Cardiac fibroblast (primary cell): Measurements from ENCODE around the gene CLIC1.
"Not testable (repeated sequence)": the region's sequence is repeated elsewhere in the genome, so short reads cannot be mapped to it uniquely, and the experiment has no call there.

Source experiments
- DNase-seq, 2 donors: peaks; one replicate each; pipeline versions ENCODE4 v3.0.0 to v3.0.0-alpha.2; 2010; ENCODE audit warnings: low read depth in 2 of 2
- H3K4me3 ChIP-seq, 2 donors: replicated peaks in 1 of 2; 1 replicate in 1 of 2; 2 replicates in 1 of 2; pipeline ENCODE4 v1.5.1; 2011; ENCODE audit warnings: low read depth in 2 of 2, low read length in 2 of 2, mild to moderate bottlenecking in 2 of 2, moderate library complexity in 1 of 2
- CTCF ChIP-seq: IDR thresholded peaks from one replicate; pipeline ENCODE4 v1.5.1; 2011; ENCODE audit warnings: low read depth, mild to moderate bottlenecking, low read length, inconsistent platforms

The CLIC1 gene

DNA sequence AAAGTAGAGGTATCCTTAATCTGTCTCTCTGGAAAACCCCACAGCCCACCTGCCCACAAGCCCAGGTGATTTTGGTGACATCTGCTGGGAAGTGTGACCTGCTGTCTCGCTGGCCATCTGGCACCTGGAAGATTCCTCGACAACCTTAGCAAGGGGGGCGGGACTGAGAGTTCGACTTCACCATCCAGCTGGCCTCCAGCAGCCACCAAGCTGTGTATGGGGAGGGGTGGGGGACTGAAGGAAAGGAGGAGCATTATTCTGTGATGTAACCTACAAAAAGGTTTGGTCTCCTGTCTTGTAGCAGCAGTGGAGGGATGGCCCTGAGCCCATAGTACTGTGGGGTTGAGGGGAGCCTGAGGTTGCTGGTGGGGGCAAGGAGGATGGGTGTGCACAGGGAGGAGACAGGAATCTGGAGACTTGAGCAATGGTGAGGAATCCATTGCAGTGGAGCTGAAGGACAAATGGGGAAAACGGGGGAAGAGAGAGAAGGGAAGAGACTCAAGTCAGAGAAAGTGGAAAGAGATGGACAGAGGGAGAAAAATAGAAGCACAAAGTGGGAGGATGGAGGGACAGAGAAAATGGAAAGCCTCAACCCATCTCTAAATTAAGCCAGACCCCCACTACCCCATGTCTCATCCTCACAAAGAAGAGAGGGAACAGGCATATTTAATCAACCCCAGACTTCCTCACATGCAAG, 25.7 kb downstream of the CLIC1 start:
- no peak overlapping the region for H3K4me3 ChIP-seq
- TF ChIP-seq CTCF: no peak
- no peak for DNase-seq

GRCh38 chr6:31709157-31709556, 27.2 kb downstream of the CLIC1 start:
- H3K4me3 ChIP-seq, DNase-seq: not testable (repeated sequence)

DNA sequence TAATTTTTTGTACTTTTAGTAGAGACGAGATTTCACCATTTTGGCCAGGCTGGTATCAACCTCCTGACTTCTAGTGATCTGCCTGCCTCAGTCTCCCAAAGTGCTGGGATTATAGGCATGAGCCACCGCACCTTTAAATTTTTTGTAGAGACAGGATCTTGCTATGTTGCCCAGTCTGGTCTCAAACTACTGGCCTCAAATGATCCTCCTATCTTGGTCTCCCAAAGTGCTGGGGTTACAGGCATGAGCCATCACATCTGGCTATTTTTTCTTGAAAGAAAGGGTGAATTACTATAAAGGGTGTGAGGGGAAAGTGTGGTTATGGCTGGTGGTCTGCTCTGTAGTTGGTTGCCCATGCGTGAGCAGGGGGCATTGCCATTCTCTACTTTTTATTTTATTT, 28.1 kb downstream of the CLIC1 start:
- no peak overlapping the region for H3K4me3 ChIP-seq
- TF ChIP-seq CTCF: no peak
- no peak for DNase-seq

- no peak for TF ChIP-seq CTCF
- no peak for DNase-seq
- H3K4me3 ChIP-seq: no peak overlapping the region
Measured at GRCh38 chr6:31707701-31708100, 28.6 kb downstream of the CLIC1 start.

DNA sequence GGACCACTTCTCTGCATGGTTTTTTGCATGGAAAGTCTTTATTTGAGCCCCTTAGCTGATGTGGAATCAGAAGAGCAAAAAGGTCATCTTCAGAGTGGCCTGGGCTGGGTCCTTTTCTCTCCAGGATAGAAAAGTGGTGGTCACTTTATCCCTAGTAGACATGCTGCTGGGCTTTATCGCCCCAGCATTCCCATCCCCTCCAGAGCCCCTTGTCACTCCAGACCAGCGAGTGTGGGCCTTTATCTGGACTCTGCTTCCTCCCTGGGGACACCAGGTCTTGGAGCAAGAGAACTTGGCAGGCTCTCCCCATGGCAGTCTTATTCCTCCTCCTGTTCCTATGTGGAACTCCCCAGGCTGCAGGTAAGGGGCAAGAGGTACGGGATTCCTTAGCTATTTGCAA, 29.7 kb downstream of the CLIC1 start, which contains the start of gene LY6G6F:
TSS of gene LY6G6F (plus strand) at position 268 of the 400 bp plus-strand sequence. CDS start at position 309, 41 bp downstream.
- no peak within 1 kb of the TSS for H3K4me3 ChIP-seq
- DNase-seq: peak in 1 of 2 donors; percentile 69
- TF ChIP-seq CTCF: no peak

DNA sequence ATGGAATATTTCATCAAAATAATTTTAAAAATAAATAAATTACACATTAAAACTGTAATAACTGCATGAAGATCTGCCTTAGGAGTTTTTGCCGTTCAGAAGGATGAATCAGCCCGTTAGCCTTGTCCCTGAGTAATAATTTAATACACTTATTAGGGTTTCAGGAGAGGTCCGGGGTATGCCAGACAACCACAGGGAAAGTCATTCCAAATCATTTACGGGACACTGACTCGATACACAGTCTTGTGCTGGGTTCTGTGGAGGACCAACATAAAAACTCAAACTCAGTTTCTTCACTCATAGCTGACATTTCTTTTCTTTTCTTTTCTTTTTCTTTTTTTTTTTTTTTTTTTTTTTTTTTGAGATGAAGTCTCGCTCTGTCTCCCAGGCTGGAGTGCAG, 30.4 kb downstream of the CLIC1 start:
- no peak overlapping the region for H3K4me3 ChIP-seq
- DNase-seq: no peak
- no peak for TF ChIP-seq CTCF

GRCh38 chr6:31702819-31703716, 33.3 kb downstream of the CLIC1 start, which contains the start of gene ABHD16A:
ABHD16A (minus strand) TSS chr6:31703324; CDS start chr6:31703281, 43 bp downstream.
- peak within 1 kb of the TSS; percentile 86 to 93 for H3K4me3 ChIP-seq
- no peak for TF ChIP-seq CTCF
- DNase-seq: peak; percentile 99
